ENCODE measurements around the gene GCK. TPM values are rescaled to one million over a fixed set of nuclear protein-coding genes. Genes with fewer than 3 reads are reported as not detected.

Gene GCK
- total and polyA plus RNA-seq, 2 of the 13 experiments (the other 11 are each of a cell fraction or from before 2014, with no cell fraction given) = not detected

- DNase-seq (ENCODE audit: low spot score) = no peak
- H3K27ac ChIP-seq (ENCODE audit: extremely low read length, insufficient read depth, low read length) = no peak overlapping the region
- peaks cover 17% of the 10 kb centered on the region for H3K4me1 ChIP-seq (ENCODE audit: insufficient read depth, low read length)
- in situ Hi-C loops (cut with HindIII; ENCODE audit: extremely low pct_ligation_motif_present, low pct_unique_long_range_greater_than_20kb) (no loop called here), intact Hi-C loops (cut with micrococcal nuclease; ENCODE audit: unreplicated experiment) (no loop called here)
- H3K9ac ChIP-seq (ENCODE audit: insufficient read depth, low read depth, low read length) = no peak overlapping the region
- ATAC-seq = no peak
- CTCF ChIA-PET (ENCODE audit: low intra/inter-chr PET ratio, low total read pairs) = no interaction called here
- no peaks in the 10 kb centered on the region for H3K79me2 ChIP-seq (ENCODE audit: insufficient read depth, low read length)
- no peaks in the 10 kb centered on the region for H3K36me3 ChIP-seq (replicated peaks in 1 of 2; ENCODE audit: control insufficient read depth in 1 of 2, insufficient read depth in 2 of 2, low read length in 2 of 2)
- no TSS peak for BruUV-seq (replicated peaks)
- 16% methylated on average over 7 of the region's 18 CpGs for WGBS (ENCODE audit: low lambda C conversion rate)
- no peak for FAIRE-seq
- no peak overlapping the region for H3K4me2 ChIP-seq (ENCODE audit: low read depth, low read length)
- no peaks in the 10 kb centered on the region for H4K20me1 ChIP-seq (ENCODE audit: insufficient read depth, low read length)
- no peak overlapping the region for H2AFZ ChIP-seq (ENCODE audit: low read length)
- H3K4me3 ChIP-seq (replicated peaks in 1 of 3; ENCODE audit: insufficient read depth in 1 of 3, low read depth in 2 of 3, low read length in 3 of 3) = no peak overlapping the region
- POLR2A ChIA-PET = no interaction called here
- no peaks in the 10 kb centered on the region for H3K9me3 ChIP-seq (ENCODE audit: low read length)
- H3K27me3 ChIP-seq (ENCODE audit: control insufficient read depth in 1 of 2, insufficient read depth in 2 of 2, low read length in 2 of 2) = peaks cover 19 to 55% of the 10 kb centered on the region in 2 experiments; a peak in 4 of 5 replicates
- TF ChIP-seq MLX (CRISPR knock-in tag; IDR thresholded peaks at IDR 0.05) = no peak
- TF ChIP-seq, protein P1, sequence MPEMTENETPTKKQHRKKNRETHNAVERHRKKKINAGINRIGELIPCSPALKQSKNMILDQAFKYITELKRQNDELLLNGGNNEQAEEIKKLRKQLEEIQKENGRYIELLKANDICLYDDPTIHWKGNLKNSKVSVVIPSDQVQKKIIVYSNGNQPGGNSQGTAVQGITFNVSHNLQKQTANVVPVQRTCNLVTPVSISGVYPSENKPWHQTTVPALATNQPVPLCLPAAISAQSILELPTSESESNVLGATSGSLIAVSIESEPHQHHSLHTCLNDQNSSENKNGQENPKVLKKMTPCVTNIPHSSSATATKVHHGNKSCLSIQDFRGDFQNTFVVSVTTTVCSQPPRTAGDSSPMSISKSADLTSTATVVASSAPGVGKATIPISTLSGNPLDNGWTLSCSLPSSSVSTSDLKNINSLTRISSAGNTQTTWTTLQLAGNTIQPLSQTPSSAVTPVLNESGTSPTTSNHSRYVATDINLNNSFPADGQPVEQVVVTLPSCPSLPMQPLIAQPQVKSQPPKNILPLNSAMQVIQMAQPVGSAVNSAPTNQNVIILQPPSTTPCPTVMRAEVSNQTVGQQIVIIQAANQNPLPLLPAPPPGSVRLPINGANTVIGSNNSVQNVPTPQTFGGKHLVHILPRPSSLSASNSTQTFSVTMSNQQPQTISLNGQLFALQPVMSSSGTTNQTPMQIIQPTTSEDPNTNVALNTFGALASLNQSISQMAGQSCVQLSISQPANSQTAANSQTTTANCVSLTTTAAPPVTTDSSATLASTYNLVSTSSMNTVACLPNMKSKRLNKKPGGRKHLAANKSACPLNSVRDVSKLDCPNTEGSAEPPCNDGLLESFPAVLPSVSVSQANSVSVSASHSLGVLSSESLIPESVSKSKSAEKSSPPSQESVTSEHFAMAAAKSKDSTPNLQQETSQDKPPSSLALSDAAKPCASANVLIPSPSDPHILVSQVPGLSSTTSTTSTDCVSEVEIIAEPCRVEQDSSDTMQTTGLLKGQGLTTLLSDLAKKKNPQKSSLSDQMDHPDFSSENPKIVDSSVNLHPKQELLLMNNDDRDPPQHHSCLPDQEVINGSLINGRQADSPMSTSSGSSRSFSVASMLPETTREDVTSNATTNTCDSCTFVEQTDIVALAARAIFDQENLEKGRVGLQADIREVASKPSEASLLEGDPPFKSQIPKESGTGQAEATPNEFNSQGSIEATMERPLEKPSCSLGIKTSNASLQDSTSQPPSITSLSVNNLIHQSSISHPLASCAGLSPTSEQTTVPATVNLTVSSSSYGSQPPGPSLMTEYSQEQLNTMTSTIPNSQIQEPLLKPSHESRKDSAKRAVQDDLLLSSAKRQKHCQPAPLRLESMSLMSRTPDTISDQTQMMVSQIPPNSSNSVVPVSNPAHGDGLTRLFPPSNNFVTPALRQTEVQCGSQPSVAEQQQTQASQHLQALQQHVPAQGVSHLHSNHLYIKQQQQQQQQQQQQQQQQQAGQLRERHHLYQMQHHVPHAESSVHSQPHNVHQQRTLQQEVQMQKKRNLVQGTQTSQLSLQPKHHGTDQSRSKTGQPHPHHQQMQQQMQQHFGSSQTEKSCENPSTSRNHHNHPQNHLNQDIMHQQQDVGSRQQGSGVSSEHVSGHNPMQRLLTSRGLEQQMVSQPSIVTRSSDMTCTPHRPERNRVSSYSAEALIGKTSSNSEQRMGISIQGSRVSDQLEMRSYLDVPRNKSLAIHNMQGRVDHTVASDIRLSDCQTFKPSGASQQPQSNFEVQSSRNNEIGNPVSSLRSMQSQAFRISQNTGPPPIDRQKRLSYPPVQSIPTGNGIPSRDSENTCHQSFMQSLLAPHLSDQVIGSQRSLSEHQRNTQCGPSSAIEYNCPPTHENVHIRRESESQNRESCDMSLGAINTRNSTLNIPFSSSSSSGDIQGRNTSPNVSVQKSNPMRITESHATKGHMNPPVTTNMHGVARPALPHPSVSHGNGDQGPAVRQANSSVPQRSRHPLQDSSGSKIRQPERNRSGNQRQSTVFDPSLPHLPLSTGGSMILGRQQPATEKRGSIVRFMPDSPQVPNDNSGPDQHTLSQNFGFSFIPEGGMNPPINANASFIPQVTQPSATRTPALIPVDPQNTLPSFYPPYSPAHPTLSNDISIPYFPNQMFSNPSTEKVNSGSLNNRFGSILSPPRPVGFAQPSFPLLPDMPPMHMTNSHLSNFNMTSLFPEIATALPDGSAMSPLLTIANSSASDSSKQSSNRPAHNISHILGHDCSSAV (CRISPR knock-in tag; IDR thresholded peaks at IDR 0.05; ENCODE audit: borderline replicate concordance) = no peak
- no peak for TF ChIP-seq ZNF556 (CRISPR knock-in tag; IDR thresholded peaks at IDR 0.05; ENCODE audit: borderline replicate concordance)
- no peak for TF ChIP-seq ZNF234 (CRISPR knock-in tag; conservative IDR thresholded peaks at IDR 0.05)
- no peak for TF ChIP-seq ZNF33A (CRISPR knock-in tag; IDR thresholded peaks at IDR 0.05; ENCODE audit: borderline replicate concordance)
- no peak for TF ChIP-seq GMEB1 (CRISPR knock-in tag; IDR thresholded peaks at IDR 0.05; ENCODE audit: borderline replicate concordance)
- no peak for TF ChIP-seq ZNF225 (CRISPR knock-in tag; IDR thresholded peaks at IDR 0.05)
- TF ChIP-seq PRMT3 (CRISPR knock-in tag; IDR thresholded peaks at IDR 0.05; ENCODE audit: borderline replicate concordance, low read depth) = no peak
- no peak for TF ChIP-seq ZNF773 (CRISPR knock-in tag; IDR thresholded peaks at IDR 0.05; ENCODE audit: borderline replicate concordance)
- TF ChIP-seq JDP2 (CRISPR knock-in tag; IDR thresholded peaks at IDR 0.05; ENCODE audit: borderline replicate concordance) = no peak
- no peak for TF ChIP-seq YEATS2 (CRISPR knock-in tag; IDR thresholded peaks at IDR 0.05; ENCODE audit: borderline replicate concordance)
- TF ChIP-seq MBNL3 (CRISPR knock-in tag; conservative IDR thresholded peaks at IDR 0.05) = no peak
- TF ChIP-seq ZFP82 (CRISPR knock-in tag; IDR thresholded peaks at IDR 0.05; ENCODE audit: borderline replicate concordance) = no peak
Measured at GRCh38 chr7:44224080-44224973, 35.1 kb upstream of the GCK start.

All from HepG2 (cell line).